ENCODE data around the gene ADGRD2.

Gene ADGRD2

GRCh38 chr9:124457079-124457886, 7.0 kb downstream of the ADGRD2 start:
- no peak for TF ChIP-seq CTCF (conservative IDR thresholded peaks at IDR 0.05; ENCODE audit: low read depth)
- CTCF ChIA-PET, result interaction anchor here (0.5 to 1.0 kb wide), 4 partner anchors 156 to 515 kb away, joined by 3 to 5 read pairs (median 4); no protein-coding TSS in a partner anchor
- POLR2A ChIA-PET (ENCODE audit: low non-redundant PET), result no interaction called here

GRCh38 chr9:124457887-124458431, 7.7 kb downstream of the ADGRD2 start:
- no peak for DNase-seq (ENCODE audit: low spot score)
- ChIA-PET CTCF (interaction anchor here (0.6 kb wide), 3 partner anchors 44 to 209 kb away, joined by 3 to 5 read pairs (median 3); no protein-coding TSS in a partner anchor), POLR2A (ENCODE audit: low non-redundant PET) (no interaction called here)
- no peak for TF ChIP-seq CTCF (conservative IDR thresholded peaks at IDR 0.05; ENCODE audit: low read depth)
- H3K27ac ChIP-seq, result no peak overlapping the region

More at GRCh38 chr9:124457079-124457886, 7.0 kb downstream of the ADGRD2 start:
- DNase-seq (ENCODE audit: low spot score), result no peak
- no peak overlapping the region for H3K27ac ChIP-seq

GRCh38 chr9:124458441-124458840, 8.2 kb downstream of the ADGRD2 start:
- CTCF ChIA-PET, result interaction anchor here (0.6 kb wide), 3 partner anchors 44 to 208 kb away, joined by 3 to 5 read pairs (median 3); no protein-coding TSS in a partner anchor
- DNase-seq (ENCODE audit: low spot score), result no peak
- TF ChIP-seq CTCF (conservative IDR thresholded peaks at IDR 0.05; ENCODE audit: low read depth), result no peak
- H3K27ac ChIP-seq, result no peak overlapping the region
- POLR2A ChIA-PET (ENCODE audit: low non-redundant PET), result no interaction called here

- TF ChIP-seq CTCF (conservative IDR thresholded peaks at IDR 0.05; ENCODE audit: low read depth), result no peak
- POLR2A ChIA-PET (ENCODE audit: low non-redundant PET), result no interaction called here
- DNase-seq (ENCODE audit: low spot score), result no peak
- CTCF ChIA-PET, result interaction anchor here (0.6 kb wide), 1 partner anchor 63 kb away, joined by 3 read pairs; no protein-coding TSS in a partner anchor
- H3K27ac ChIP-seq, result no peak overlapping the region
Measured at GRCh38 chr9:124462739-124463138, 12.5 kb downstream of the ADGRD2 start.

GRCh38 chr9:124465736-124466135, 15.5 kb downstream of the ADGRD2 start:
- ChIA-PET CTCF (no interaction called here), POLR2A (ENCODE audit: low non-redundant PET) (interaction anchor here (0.5 kb wide), 1 partner anchor 48 kb away, joined by 3 read pairs; no protein-coding TSS in a partner anchor)
- no peak for TF ChIP-seq CTCF (conservative IDR thresholded peaks at IDR 0.05; ENCODE audit: low read depth)
- no peak overlapping the region for H3K27ac ChIP-seq
- no peak for DNase-seq (ENCODE audit: low spot score)

GRCh38 chr9:124467410-124468060, 17.3 kb downstream of the ADGRD2 start:
- ChIA-PET CTCF (interaction anchor here (0.7 kb wide), 1 partner anchor 45 kb away, joined by 3 read pairs; no protein-coding TSS in a partner anchor), POLR2A (ENCODE audit: low non-redundant PET) (no interaction called here)
- no peak for DNase-seq (ENCODE audit: low spot score)
- H3K27ac ChIP-seq, result no peak overlapping the region
- no peak for TF ChIP-seq CTCF (conservative IDR thresholded peaks at IDR 0.05; ENCODE audit: low read depth)

Measured in RWPE1 (cell line).